SK-N-SH (cell line): Measurements from ENCODE around the gene ANXA8. TPM values are rescaled to one million over a fixed set of nuclear protein-coding genes. Genes with fewer than 3 reads are reported as not detected.

Experiments used
- CTCF ChIA-PET: fragments of 300-600, 350-600 bp; formaldehyde crosslinking; extraction: SDS; loops from one replicate; lab custom pipeline; 2021; lab: Yijun Ruan, JAX
- POLR2A ChIA-PET: fragments of 350-600 bp; sonication (Branson Sonifier 250); formaldehyde crosslinking; extraction: SDS; loops from one replicate; lab custom pipeline; 2020; ENCODE audit warnings: antibody characterized with exemption, inconsistent platforms; lab: Yijun Ruan, JAX
- DNase-seq: peaks from one replicate; pipeline ENCODE4 v3.0.0; 2012
- H2AFZ ChIP-seq: fragments of 200-600 bp; sonication (generic); 2 replicates; pipeline ENCODE4 v1.8.1; 2016; ENCODE audit warnings: antibody characterized with exemption, mild to moderate bottlenecking, low read depth
- H3F3A ChIP-seq: fragments of 200-600 bp; sonication (generic); replicated peaks from 2 replicates; pipeline ENCODE3; 2016; ENCODE audit warnings: antibody characterized with exemption, mild to moderate bottlenecking; ENCODE audit not compliant: insufficient read depth
- H3K27ac ChIP-seq, 2 experiments: fragments of 200-500 bp in 1 of 2; fragments of 200-600 bp in 1 of 2; sonication (Bioruptor generic) in 1 of 2; sonication (generic), shearing (Covaris generic) in 1 of 2; 2 replicates each; pipeline versions ENCODE4 v1.5.1 to v1.6.1; 2014 to 2016; ENCODE audit warnings: low read depth in 2 of 2, inconsistent platforms in 1 of 2, low read length in 1 of 2, mild to moderate bottlenecking in 1 of 2, mixed read lengths in 1 of 2
- H3K27me3 ChIP-seq: fragments of 200-600 bp; sonication (generic), shearing (Covaris generic); 2 replicates; pipeline ENCODE4 v1.6.1; 2016; ENCODE audit warnings: mixed run types; ENCODE audit not compliant: insufficient read depth
- H3K36me3 ChIP-seq, 2 experiments: fragments of 200-500 bp in 1 of 2; fragments of 200-600 bp in 1 of 2; sonication (Bioruptor generic) in 1 of 2; sonication (generic) in 1 of 2; replicated peaks in 1 of 2; 2 replicates each; pipeline versions ENCODE3 to v1.5.1; 2014 to 2016; ENCODE audit warnings: low read length in 1 of 2, mild to moderate bottlenecking in 1 of 2; ENCODE audit not compliant: insufficient read depth in 2 of 2, control insufficient read depth in 1 of 2
- H3K4me1 ChIP-seq, 2 experiments: fragments of 200-500 bp in 1 of 2; fragments of 200-600 bp in 1 of 2; sonication (Bioruptor generic) in 1 of 2; sonication (generic), shearing (Covaris generic) in 1 of 2; 2 replicates each; pipeline versions ENCODE4 v1.5.1 to v1.6.1; 2014 to 2016; ENCODE audit warnings: low read depth in 1 of 2, low read length in 1 of 2, mixed run types in 1 of 2; ENCODE audit not compliant: insufficient read depth in 2 of 2, control insufficient read depth in 1 of 2
- H3K4me2 ChIP-seq: fragments of 200-600 bp; sonication (generic), shearing (Covaris generic); 2 replicates; pipeline ENCODE4 v1.6.1; 2017; ENCODE audit warnings: mixed run types
- H3K4me3 ChIP-seq, 2 experiments: fragments of 200-500 bp in 1 of 2; fragments of 200-600 bp in 1 of 2; sonication (Bioruptor generic) in 1 of 2; sonication (generic), shearing (Covaris generic) in 1 of 2; 2 replicates each; pipeline versions ENCODE4 v1.5.1 to v1.8.1; 2014 to 2016; ENCODE audit warnings: low read depth in 2 of 2, inconsistent platforms in 1 of 2, low read length in 1 of 2, mild to moderate bottlenecking in 1 of 2, mixed read lengths in 1 of 2, moderate library complexity in 1 of 2
- H3K79me2 ChIP-seq: fragments of 200-600 bp; sonication (generic); 2 replicates; pipeline ENCODE4 v1.8.1; 2017; ENCODE audit warnings: mild to moderate bottlenecking; ENCODE audit not compliant: insufficient read depth
- H3K9ac ChIP-seq: fragments of 200-600 bp; sonication (generic); 2 replicates; pipeline ENCODE4 v1.6.1; 2017; ENCODE audit warnings: mixed run types
- H3K9me2 ChIP-seq: fragments of 200-600 bp; sonication (generic); 2 replicates; pipeline ENCODE4 v1.6.1; 2017; ENCODE audit warnings: mixed run types
- H3K9me3 ChIP-seq: fragments of 200-600 bp; sonication (generic); 2 replicates; pipeline ENCODE4 v1.6.1; 2017; ENCODE audit warnings: mixed run types, mild to moderate bottlenecking, moderate library complexity
- H4K20me1 ChIP-seq: fragments of 200-600 bp; sonication (generic); 2 replicates; pipeline ENCODE4 v1.6.1; 2017; ENCODE audit warnings: mild to moderate bottlenecking, mixed run types; ENCODE audit not compliant: insufficient read depth
- EZH2phosphoT487 ChIP-seq: fragments of 200-600 bp; sonication (generic); IDR thresholded peaks from 2 replicates; pipeline ENCODE4 v1.6.1; 2017; ENCODE audit warnings: low read depth, mixed run types, mild to moderate bottlenecking, antibody characterized with exemption, moderate library complexity, borderline replicate concordance
- GABPA ChIP-seq: IDR thresholded peaks from 2 replicates; pipeline ENCODE4 v1.4.0; 2012; ENCODE audit warnings: low read depth, mild to moderate bottlenecking
- GATA2 ChIP-seq: sonication (generic); formaldehyde crosslinking; IDR thresholded peaks from 2 replicates; pipeline ENCODE4 v1.5.0; 2020; ENCODE audit warnings: mild to moderate bottlenecking, missing genetic modification reagents
- NFIC ChIP-seq: IDR thresholded peaks from 2 replicates; pipeline ENCODE4 v1.4.0; 2012; ENCODE audit warnings: borderline replicate concordance
- NRF1 ChIP-seq: IDR thresholded peaks from 2 replicates; pipeline ENCODE4 v1.6.1; 2012; ENCODE audit warnings: low read depth, mild to moderate bottlenecking, low read length
- RAD21 ChIP-seq: IDR thresholded peaks from 2 replicates; pipeline ENCODE4 v1.6.1; 2012; ENCODE audit warnings: mild to moderate bottlenecking, low read length
- REST ChIP-seq: IDR thresholded peaks from 2 replicates; pipeline ENCODE4 v1.6.1; 2012; ENCODE audit warnings: mild to moderate bottlenecking, low read depth, low read length, moderate library complexity
- SIN3A ChIP-seq: IDR thresholded peaks from 2 replicates; pipeline ENCODE4 v1.6.1; 2012; ENCODE audit warnings: low read depth, mild to moderate bottlenecking, low read length, moderate library complexity, borderline replicate concordance
- SMC3 ChIP-seq: IDR thresholded peaks from 2 replicates; pipeline ENCODE4 v1.6.1; 2012; ENCODE audit warnings: low read depth, low read length, improper control_type of control experiment
- USF1 ChIP-seq: IDR thresholded peaks from 2 replicates; pipeline ENCODE4 v1.4.0; 2012; ENCODE audit warnings: low read depth, borderline replicate concordance
- ZBTB33 ChIP-seq: IDR thresholded peaks from 2 replicates; pipeline ENCODE4 v1.4.0; 2012; ENCODE audit warnings: low read depth, borderline replicate concordance
- WGBS: methylation state at CpG from one replicate; pipeline ENCODE4 v1.1.6; 2017; ENCODE audit warnings: low lambda C conversion rate; 5-methylcytosine and 5-hydroxymethylcytosine counted together
- polyA plus RNA-seq, 3 experiments: library from polyadenylated mRNA; depleted of rRNA; stranded (reverse); fragments of >200 nt; gene quantifications; 2 replicates each; pipeline ENCODE4 v1.2.3, GENCODE V29; 2012

The ANXA8 gene
- polyA plus RNA-seq, 1 of the 3 experiments (the other 2 are of a cell fraction) = 0.15 TPM

- TF ChIP-seq REST (no peak), ZBTB33 (no peak), SMC3 (no peak), NFIC (no peak), USF1 (no peak), NRF1 (no peak), EZH2phosphoT487 (no peak), SIN3A (no peak), GABPA (no peak), GATA2 (CRISPR knock-in tag) (no peak), RAD21 (no peak)
- no peaks in the 10 kb centered on the region for H3F3A ChIP-seq
- H3K27me3 ChIP-seq = no peaks in the 10 kb centered on the region
- no peak overlapping the region for H3K27ac ChIP-seq
- ChIA-PET CTCF (interaction anchor here (0.8 to 1.4 kb wide), 2 partner anchors 424 to 456 kb away, joined by 3 to 5 read pairs; no protein-coding TSS in a partner anchor), POLR2A (no interaction called here)
- H3K4me3 ChIP-seq = no peak overlapping the region
- WGBS = 62% methylated on average over 7 of the region's 10 CpGs
- 0 out of 2 replicates have a peak, but pooled peaks cover 4% of the 10 kb centered on the region for H3K9me3 ChIP-seq
- H3K9ac ChIP-seq = no peak overlapping the region
- H4K20me1 ChIP-seq = no peaks in the 10 kb centered on the region
- H3K36me3 ChIP-seq = no peaks in the 10 kb centered on the region
- H3K4me1 ChIP-seq = peaks cover 0 to 11% of the 10 kb centered on the region in 2 experiments; a peak in 1 of 4 replicates
- H3K4me2 ChIP-seq = no peak overlapping the region
- no peak overlapping the region for H2AFZ ChIP-seq
- DNase-seq = no peak
- H3K9me2 ChIP-seq = no peaks in the 10 kb centered on the region
- H3K79me2 ChIP-seq = no peaks in the 10 kb centered on the region
These were observed 33.9 kb downstream of the ANXA8 start for GRCh38 chr10:47449979-47450378.
